ENCODE measurements around the gene TRPM7.
"Not testable (repeated sequence)": the region's sequence is repeated elsewhere in the genome, so short reads cannot be mapped to it uniquely, and the experiment has no call there.

The TRPM7 gene

GRCh38 chr15:50653156-50653743 lies 33.3 kb downstream of the TRPM7 start:
- DNase-seq = no peak

- DNase-seq = no peak
Measured at GRCh38 chr15:50652671-50653070, 33.9 kb downstream of the TRPM7 start.

DNA sequence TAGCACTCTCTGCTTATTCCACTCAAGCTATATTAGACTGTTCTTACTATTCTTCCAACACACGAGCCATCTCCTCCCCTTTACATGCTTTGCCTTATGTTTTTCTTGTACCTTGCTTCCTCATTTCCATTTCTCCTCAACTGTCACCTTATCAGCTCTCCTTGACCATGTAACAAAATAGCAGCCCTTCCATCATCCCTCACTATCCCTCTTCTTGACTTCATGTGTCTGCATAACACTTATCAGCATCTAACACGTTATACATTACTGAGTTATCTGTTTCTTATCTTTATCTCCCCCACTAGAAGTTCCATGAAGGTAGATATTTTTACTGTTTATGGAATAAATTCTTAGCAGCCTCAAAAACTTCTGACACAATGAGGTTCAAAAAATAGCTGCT lies 45.3 kb downstream of the TRPM7 start:
- no peak for DNase-seq

DNA sequence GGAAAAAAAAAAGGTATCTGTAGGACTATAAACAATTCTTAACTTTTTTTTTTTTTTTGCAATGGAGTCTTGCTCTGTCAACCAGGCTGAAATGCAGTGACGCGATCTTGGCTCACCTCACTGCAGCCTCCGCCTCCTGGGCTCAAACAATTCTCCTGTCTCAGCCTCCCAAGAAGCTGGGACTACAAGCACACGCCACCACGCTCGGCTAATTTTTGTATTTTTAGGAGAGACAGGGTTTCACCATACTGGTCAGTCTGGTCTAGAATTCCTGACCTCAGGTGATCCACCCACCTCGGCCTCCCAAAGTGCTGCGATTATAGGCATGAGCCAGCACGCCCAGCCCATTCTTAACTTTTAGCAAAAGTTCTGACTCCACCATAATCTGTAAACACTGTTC lies 50.5 kb downstream of the TRPM7 start:
- no peak for DNase-seq

- DNase-seq = no peak
Measured at GRCh38 chr15:50633653-50634052, 52.9 kb downstream of the TRPM7 start.

GRCh38 chr15:50628421-50628820 lies 58.2 kb downstream of the TRPM7 start:
- no peak for DNase-seq

- no peak for DNase-seq
Measured at GRCh38 chr15:50627351-50628055, 59.1 kb downstream of the TRPM7 start.

DNA sequence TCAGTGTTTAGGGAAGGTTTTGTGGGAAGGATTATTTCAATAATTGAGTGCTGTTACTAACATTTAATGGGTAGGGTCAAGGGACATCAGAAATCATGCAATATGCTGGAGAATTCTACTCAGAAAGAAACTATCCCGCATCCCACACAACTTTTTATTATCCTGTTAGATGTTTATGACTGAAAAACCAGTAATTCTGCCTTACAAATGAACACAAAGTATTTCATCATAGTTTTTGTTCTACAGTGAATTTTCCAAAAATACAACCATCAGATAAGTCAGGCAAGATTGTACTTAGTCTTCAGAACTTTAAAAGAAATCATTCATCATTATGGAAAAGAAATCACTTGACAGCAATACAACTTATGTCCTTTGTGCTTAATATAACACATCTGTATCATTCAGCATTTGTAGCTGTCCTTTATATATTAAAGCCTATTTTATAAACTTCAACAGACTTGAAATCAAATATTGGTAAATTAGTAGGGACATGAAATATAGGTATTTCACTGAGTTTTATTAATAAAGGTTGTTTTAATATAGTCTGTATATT lies 61.9 kb downstream of the TRPM7 start:
- DNase-seq = no peak

DNA sequence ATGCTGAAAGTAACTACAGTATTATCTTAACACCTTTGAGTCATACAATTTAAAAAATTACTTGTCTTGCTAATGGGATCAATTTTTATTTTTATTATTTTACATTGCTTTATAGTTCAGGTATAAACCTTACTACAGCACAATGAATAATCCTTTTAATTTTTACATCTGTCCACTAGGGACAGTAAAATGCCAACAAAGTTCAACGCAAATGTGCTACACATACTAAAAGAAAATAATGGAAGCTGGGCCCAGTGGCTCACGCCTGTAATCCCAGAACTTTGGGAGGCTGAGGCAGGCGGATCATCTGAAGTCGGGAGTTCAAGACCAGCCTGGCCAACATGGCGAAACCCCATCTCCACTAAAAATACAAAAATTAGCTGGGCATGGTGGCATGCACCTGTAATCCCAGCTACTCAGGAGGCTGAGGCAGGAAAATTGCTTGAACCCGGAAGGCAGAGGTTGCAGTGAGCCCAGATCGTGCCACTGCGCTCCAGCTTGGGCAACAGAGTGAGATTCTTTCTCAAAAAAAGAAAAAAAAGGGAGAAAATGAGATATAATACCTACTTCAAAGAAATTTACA lies 64.1 kb downstream of the TRPM7 start:
- DNase-seq = not testable (repeated sequence)

DNA sequence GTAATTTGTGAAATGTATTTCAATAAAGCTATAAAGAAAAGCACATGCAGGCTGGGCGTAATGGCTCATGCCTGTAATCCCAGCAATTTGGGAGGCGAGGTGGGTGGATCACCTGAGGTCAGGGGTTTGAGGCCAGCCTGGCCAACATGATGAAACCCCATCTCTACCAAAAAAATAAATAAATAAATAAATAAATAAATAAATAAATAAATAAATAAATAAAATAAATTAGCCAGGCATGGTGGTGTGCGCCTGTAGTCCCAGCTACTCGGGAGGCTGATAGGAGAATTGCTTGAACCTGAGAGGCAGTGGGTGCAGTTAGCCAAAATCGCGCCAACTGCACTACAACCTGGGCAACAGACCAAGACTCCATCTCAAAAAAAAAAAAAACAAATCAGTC lies 69.6 kb downstream of the TRPM7 start:
- not testable (repeated sequence) for DNase-seq

DNA sequence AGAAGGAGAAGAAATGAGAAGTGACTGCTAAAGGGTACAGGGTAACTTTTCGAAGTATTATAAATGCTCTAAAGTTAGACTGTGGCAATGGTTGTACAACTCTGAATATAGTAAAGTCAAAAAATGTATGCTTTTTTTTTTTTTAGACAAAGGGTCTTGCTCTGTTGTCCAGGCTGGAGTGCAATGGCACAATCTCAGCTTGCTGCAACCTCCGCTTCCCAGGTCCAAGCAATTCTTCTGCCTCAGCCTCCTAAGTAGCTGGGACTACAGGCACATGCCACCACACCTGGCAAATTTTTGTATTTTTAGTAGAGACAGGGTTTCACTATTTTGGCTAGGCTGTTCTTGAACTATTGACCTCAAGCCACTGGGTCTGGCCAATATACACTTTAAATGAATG lies 70.0 kb downstream of the TRPM7 start:
- not testable (repeated sequence) for DNase-seq

- DNase-seq = no peak
Measured at GRCh38 chr15:50613600-50613999, 73.0 kb downstream of the TRPM7 start.

- DNase-seq = no peak
Measured at GRCh38 chr15:50607129-50607528, 79.5 kb downstream of the TRPM7 start.

DNA sequence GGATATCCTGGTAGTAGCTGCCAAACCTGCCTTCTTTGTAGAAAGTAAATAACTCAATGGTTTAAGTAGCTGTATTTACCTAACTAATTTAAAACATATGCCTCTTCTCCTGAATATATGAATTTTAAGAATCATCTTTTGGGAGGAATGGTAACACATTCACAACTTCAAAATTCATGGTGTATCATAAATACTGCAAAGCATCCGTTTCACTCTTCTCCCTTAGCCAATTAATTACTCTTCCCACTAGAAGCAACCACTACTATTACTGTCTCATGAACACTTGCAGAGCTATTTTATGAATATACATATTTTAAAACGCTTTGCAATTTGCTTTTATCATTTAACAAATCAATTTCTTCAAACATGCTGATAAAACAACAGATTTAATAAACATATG lies 81.1 kb downstream of the TRPM7 start:
- no peak for DNase-seq

DNA sequence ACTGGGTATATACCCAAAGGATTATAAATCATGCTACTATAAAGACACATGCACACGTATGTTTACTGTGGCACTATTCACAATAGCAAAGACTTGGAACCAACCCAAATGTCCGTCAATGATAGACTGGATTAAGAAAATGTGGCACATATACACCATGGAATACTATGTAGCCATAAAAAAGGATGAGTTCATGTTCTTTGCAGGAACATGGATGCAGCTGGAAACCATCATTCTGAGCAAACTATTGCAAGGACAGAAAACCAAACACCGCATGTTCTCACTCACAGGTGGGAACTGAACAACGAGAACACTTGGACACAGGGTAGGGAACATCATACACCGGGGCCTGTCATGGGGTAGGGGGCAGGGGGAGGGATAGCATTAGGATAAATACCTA lies 84.6 kb downstream of the TRPM7 start:
- not testable (repeated sequence) for DNase-seq

DNA sequence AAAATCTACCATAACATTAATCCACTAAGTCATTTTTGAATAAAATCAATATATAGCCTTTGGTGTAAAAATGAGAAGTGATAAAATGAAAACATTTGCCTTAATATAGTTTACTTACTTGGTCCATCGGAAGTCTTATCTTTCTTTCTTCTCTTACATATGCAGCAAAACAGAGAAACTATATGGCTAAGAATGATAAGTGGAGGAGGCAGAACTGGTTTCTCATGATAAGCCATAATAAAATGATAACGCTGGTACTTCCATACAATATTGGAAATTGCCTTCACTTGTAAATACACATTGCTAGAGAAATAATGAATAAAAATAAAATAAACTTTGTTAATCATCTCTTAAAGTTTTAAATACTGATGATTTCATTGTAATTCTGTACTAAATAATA lies 92.3 kb downstream of the TRPM7 start:
- no peak for DNase-seq

DNA sequence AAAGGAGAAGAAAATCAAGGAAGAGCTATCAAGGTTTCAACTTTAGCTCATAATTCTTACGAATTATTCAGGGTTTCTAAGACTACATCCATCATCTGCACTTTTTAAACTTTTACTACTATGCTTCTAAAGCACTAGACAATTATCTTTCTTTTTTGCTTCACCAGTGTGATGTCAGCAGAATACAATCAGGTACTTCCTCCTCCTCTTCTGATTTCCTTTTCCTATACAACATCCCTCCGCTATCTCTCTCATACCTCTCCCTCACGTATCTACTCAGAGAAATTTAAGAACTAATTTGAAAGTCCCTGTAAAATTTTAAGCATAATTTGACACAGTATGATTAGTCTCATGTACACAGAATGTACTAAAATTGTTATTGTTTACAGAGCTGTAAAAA lies 92.8 kb downstream of the TRPM7 start:
- DNase-seq = no peak

DNA sequence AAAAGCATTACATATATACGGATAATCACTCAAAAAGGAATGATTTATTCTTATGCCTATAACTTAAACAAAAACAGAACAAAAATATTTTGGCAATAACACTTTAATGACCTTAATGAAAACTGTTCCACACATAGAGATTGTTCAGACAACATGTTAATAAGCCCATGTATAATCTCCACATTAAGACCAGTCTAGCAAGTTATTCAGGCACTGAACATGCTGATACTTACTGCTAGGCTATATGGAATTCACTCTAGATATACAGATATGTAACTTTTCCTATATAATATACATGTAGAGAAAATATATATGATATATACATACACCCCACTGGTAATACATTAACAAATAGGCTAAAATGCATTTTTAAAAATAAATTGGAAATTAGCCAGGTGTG lies 96.3 kb downstream of the TRPM7 start:
- no peak for DNase-seq

DNA sequence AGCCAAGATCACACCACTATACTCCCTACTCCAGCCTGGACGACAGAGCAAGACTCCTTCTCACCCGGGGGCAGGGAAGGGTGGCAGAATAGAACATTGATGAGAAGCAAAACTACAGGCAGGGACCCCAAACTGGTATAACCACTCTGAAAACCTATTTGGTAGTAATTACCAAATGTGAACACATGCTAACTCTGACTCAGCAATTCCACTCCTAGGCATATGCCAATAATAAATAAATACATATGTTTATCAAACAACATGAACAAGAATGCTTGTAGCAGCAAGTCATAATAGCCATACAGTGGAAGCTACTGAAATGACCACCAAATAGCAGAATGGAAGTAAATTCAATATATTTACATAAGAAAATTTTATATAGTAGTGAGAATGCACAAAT lies 109.1 kb downstream of the TRPM7 start:
- DNase-seq = no peak

GRCh38 chr15:50576166-50576565 lies 110.4 kb downstream of the TRPM7 start:
- no peak for DNase-seq

- not testable (repeated sequence) for DNase-seq
Measured at GRCh38 chr15:50573842-50574241, 112.8 kb downstream of the TRPM7 start.

DNA sequence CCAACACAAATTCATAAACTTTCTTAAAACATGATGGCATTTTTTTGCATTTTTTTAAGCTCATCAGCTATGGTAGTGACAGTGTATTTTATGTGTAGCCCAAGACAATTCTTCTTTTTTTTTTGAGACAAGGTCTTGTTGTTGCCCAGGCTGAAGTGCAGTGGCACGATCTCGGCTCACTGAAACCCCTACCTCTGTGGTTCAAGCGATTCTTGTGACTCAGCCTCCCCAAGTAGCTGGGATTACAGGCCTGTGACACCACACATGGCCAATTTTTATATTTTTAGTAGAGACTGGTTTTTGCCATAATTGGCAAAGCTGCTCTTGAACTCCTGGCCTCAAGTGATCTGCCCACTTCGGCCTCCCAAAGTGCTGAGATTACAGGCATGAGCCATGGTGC lies 122.8 kb downstream of the TRPM7 start:
- no peak for DNase-seq

DNA sequence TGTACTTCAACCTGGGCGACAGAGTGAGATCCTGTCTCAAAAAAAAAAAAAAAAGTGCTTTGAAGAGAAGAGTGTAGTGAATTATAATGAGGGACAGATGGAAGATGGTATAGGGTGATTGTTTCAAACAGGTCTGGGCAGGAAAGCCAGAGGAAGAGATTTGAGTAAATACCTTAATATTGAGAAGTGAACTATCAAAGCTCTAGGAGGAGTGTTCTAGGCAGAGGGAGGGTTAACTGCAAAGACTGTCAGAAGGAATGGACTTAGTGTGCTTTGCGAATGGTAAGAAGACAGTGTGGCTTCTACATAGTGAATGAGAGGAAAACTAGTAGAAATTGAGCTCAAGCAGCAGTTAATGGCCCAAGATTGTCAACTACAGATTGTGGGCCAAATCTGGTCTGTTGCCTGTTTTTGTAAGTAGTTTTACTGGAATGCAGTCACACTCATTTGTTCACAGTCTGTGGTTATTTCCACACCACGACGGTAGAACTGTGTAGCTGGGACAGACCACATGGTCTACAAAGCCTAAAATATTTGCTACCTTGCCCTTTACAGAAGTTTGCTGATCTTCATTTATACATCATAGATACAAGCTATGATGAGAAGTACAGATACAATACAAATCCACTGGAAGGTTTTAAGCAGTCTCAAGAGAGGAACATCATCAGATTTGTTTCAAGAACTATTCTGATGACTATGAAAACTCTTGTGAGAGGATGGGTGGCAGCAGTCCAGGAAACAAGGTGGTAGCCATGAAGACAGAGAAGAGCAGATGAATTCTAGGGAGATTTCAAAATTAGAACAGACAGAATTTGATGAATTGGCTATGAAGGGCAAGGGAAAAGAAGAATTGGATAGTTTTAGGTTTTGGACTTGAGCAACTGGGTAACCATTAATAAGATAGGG lies 123.6 kb downstream of the TRPM7 start:
- no peak for DNase-seq
